Measurements from ENCODE around the gene MEF2C.
"Not testable (repeated sequence)": the region's sequence is repeated elsewhere in the genome, so short reads cannot be mapped to it uniquely, and the experiment has no call there.

The MEF2C gene

DNA sequence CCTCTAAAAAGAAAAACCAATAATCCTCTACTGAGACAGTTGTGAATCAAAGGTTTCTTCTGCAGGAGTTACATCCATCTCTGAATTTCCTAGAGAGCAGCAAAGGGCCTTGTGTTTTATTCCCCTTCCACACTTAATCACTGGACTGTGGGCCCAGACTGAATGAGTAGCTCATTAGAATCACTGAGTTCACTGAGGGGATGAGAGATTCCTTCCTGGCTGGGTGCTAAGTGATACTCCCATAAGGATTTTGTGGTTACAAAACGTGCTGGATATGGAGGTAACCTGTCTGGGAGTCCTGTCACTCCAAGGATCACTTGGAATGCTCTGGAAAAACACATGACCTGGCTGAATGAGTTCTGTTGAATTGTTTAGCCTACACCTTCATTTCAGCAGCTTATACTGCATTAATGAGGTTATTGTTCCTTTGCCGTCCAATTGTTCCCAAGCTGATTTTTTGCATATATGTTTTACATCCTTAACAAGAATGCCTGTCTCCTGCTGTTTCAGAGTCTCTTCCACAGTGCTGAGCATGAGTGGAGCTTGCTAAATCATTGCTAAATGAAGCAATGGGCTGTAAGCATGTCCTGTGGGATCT lies 82.9 kb downstream of the MEF2C start:
- DNase-seq (ENCODE audit: low spot score): no peak

DNA sequence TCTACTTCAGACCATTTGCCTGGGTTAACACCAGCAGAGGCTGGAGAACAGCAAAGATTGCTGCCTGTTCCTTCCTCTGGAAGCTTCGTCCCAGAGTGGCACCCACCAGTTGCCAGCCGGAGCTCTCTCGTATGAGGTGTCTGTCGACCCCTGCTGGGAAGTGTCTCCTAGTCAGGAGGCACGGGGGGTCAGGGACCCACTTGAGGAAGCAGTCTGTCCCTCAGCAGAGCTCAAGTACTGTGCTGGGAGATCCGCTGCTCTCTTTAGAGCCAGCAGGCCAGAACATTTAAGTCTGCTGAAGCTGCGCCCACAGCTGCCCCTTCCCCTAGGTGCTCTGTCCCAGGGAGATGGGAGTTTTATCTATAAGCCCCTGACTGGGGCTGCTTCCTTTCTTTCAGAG lies 84.1 kb downstream of the MEF2C start:
- DNase-seq (ENCODE audit: low spot score): not testable (repeated sequence)

DNA sequence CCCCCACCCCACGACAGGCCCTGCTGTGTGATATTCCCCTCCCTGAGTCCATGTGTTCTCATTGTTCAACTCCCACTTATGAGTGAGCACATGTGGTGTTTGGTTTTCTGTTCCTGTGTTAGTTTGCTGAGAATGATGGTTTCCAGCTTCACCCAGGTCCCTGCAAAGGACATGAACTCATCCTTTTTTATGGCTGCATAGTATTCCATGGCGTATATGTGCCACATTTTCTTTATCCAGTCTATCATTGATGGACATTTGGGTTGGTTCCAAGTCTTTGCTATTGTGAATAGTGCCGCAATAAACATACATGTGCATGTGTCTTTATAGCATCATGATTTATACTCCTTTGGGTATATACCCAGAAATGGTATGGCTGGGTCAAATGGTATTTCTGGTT lies 89.2 kb downstream of the MEF2C start:
- DNase-seq (ENCODE audit: low spot score): not testable (repeated sequence)

DNA sequence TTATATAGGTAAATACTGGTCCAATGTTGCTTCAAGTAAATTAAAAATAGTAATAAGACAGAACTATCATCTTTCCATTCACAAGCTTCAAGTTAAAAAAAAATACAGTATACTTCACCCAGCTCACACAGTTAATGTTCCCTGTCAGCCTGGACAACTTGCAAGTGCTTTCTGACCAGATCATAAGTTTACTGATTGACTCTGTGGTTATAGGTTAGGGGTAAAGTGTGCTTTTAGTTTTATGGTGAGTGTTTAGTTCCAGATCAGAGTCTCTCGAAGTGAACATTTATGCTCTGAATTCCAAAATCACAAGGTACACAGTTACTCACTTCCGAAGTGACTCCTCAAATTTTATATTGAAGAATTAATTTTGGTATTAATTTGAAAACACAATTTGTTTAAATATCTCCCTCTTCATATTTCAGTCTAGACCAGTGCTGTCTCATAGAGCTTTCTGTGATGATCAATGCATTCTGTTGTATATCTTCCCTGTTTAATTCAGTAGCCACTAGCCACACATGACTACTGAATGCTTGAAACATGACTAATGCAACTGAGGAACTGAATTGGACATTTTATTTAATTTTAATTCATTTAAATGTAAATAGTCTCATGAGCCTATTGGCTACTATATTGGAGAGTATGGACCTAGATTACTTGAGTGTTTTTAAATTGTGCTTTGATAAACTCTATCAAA lies 90.7 kb downstream of the MEF2C start:
- no peak for DNase-seq (ENCODE audit: low spot score)

DNA sequence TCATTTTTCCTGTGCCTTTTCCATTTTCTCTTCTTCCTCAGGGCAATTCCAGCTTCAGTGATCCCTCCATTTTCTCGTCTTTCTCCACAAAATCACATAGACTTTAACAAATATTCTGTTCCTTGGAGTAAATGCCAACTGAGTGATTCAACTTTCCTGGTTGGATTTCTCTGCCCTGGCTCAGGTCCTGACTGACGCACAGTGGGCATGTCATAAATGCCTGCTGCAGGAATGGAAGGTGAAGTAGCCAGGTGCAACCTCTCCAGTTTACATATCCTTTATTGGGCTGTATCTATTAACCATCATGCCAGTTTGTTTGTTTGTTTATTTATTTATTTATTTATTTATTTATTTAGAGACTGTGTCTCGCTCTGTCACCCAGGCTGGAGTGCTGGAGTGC lies 95.1 kb downstream of the MEF2C start:
- no peak for DNase-seq (ENCODE audit: low spot score)

DNA sequence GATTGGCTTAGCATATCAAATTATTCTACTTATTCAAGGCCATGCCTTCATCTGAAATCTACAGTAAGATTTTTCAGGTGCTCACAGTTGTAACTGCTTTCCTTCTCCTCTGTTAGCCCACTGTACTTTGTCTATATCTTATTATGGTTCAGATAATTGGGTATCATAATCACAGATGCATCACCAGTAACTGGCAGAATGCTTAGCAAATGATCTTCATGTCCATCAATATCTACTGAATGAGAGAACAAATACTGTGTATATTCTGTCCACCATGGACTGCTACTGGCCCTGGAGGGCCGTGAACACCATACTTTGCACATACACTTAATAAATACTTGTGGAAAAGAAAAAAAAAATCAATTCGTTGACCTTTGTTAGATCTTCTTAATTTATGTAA lies 96.2 kb downstream of the MEF2C start:
- DNase-seq (ENCODE audit: low spot score): no peak

DNA sequence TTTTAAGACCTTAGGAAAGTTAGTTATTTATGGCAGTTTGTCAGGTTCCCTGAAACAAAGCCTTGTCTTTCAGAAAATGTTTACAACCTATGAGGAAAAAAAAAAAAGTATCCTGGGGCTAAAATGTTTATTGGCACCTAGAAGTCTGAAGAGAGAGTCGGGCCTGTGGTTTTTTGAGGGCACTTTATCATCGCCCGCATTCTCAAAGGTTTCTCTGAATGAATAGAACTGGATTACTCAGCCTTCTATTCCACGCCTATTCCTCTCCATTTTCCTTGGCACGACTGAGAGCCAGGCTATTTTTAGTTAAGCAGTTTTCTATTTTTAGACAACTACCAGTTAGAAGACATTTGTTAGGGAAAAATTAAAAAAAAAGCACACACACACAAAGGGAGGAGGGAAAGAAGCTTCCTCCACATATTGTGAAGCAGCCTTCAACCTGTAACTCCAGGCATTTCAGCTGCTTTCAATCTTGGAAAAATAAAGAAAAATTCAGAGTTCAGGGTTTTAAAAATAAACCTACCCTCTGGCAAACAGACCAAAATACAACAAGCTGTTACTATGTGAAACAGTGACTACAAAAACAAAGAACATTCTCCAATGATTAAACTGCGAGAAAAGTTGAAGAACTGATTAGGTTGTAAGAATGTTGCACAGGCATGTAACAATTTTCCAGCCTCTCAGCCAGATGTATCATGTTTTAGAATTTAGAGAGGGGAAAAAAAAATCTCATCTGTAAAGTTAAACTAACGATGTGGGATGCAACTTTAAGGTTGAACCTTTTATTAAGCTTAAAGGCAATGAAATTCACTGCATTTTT lies 97.0 kb downstream of the MEF2C start:
- peak; percentile 52 for DNase-seq (ENCODE audit: low spot score)

DNA sequence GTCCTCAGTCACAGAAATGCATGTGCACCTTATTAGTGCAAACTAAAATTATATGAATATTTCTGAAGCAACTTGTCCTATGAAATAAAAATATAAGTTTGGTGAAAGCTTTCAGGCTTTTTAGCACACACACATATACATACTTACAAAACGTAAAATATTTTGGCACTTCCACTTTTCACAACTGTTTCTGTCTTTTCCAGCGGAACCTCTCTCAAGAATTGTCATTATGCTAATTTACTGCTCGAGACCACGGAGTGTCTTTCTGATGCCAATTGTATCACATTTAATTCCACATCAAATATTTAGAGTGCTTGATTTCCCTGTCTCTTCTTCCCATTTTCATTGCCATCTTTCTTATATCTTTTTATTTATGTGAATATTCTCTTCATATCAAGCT lies 100.4 kb downstream of the MEF2C start:
- no peak for DNase-seq (ENCODE audit: low spot score)

DNA sequence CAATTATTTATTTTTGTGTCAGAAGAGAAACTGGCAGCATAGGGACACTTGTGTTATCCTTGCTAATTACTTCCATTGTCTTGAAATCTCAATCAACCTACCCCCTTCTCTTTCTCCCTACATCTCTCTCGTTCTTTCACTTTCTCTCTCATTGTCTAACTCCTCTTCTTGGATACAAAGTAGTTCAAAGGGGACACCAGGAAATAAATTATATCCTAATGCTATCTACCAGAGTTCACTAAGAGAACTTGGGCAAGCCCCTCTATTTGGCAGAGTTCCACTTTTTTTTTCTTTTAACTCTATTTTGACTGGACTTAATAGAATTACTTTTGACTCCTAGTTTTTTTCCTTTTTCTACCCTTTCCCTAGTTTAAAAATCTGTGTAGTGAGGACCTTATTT lies 102.2 kb downstream of the MEF2C start:
- DNase-seq (ENCODE audit: low spot score): no peak

DNA sequence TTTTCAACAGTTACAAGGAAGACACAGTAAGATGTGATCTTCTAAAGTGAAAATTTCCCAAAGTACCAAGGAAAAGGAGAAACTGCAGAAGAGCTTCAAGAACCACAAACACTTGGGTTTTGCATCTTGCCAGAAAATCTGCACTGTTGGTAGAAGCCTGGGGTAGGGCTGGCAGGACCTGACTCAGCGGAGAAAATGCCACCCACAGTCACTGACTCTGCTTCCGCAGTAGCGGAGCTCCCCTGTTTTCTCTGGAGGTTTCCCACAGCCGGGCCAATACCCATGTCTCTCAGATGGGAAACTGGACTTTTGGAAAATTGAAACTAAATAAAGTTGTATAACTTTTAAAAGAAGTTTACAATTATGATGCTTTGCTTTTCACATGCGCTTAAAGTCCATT lies 104.2 kb downstream of the MEF2C start:
- peak; percentile 45 for DNase-seq (ENCODE audit: low spot score)

DNA sequence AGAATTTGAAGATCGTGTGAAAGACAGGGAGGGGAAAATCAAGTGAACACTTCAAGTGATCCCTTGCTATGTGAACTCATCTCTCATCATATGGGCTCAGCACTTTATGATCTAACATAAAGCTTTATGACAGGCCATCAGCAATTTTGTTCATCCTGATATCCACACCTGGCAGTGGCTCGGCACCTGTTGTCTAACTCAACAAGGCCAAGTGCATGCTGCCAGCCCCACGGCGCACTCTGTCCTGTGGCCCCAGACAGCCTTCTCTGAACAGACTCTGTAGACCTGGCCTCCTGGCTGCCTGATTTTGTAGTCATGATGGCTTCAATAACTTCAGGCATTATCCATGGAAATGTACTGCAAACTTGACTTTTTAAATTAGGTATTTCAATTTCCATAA lies 106.3 kb downstream of the MEF2C start:
- DNase-seq (ENCODE audit: low spot score): no peak

DNA sequence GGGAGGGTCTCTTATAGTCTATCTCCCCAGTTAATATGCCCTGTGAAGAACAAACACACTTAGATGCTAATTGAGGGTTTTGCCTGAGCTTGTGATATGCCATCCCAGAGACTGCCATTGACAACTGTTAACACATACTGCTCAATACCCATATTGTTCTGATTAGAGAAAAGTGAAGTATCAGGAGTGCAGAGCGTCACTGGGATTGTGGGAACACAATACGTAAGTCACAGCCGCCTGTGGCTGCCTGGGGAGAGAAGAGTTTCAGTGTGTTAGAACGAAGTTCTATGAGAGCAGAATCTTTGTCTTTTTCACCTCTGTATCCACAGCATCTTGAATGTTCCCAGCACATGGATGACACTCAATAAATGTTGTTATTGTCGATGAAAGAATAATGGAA lies 110.2 kb downstream of the MEF2C start:
- DNase-seq (ENCODE audit: low spot score): no peak

DNA sequence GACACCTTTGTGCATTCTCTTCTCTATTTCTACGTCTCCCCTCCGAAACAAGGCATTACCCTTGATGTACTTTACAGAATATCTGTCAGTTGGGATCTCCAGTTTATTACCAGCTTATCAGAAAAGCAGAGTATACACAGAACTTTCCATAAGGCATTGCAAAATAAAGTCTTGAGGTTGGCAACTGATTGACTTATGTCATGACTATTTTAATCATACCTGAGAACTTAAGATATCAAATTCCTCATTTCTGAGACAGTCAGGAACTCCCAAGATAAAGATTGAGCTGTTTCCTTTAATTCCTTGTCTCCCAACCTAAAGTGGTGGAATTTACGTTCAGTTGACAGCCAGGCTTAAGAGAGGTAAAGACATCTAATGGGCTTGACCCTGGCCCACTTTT lies 110.9 kb downstream of the MEF2C start:
- no peak for DNase-seq (ENCODE audit: low spot score)

DNA sequence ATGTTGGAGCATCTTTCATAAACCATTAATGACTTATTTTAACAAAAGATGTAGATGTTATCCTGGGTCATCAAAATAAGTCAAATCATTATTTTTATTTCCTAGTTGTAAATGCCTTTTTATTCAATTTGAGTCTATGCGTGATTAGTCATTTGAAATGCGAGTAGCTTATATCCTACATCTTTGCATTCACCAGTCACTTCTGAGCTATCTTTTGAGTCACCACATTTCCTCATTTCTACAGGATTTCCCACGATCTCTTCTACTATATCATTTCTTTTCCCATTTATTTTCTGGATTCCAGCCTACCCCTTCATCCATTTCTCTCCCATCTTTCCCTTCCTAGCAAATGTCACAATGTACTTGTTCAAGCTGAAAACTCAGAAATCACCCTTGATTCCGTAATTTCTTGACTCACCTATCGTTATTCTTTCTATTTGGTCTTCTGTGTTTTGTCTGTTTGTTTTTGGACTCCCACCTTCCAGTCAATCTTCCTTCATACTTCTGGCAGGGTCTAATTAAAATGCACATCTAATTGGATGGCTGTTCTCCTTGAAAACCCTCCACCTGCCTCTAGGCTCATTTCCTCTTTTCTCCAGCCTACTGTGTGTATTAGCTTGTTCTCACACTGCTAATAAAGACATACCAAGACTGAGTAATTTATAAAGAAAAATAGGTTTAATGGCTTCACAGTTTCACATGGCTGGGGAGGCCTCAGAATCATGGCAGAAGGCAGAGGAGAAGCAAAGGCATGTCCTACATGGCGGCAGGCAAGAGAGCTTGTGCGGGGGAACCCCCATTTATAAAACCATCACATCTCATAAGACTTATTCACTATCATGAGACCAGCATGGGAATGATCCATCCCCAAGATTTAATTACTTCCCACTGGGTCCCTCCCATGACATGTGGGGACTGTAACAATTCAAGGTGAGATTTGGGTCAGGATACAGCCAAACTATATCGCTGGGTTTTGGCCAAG lies 112.4 kb downstream of the MEF2C start:
- DNase-seq (ENCODE audit: low spot score): no peak

DNA sequence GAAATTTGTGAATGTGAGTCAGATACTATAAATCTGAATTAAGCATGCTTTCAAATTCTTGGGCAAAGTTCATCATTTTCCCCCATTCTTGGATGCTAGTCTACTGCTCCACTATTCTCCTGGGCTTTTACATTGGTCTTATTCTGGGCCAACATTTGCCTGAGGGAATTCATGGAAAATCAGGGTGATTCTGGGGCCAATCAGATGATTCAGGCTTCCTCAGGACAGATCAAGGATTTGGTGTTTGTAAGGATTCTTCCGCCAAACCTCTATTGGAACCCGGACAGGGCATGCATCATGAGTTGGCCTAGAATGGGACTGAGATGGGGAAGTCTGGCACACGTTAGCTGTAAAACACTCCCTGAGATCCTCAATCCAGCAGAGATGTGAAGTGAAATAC lies 113.8 kb downstream of the MEF2C start:
- no peak for DNase-seq (ENCODE audit: low spot score)

DNA sequence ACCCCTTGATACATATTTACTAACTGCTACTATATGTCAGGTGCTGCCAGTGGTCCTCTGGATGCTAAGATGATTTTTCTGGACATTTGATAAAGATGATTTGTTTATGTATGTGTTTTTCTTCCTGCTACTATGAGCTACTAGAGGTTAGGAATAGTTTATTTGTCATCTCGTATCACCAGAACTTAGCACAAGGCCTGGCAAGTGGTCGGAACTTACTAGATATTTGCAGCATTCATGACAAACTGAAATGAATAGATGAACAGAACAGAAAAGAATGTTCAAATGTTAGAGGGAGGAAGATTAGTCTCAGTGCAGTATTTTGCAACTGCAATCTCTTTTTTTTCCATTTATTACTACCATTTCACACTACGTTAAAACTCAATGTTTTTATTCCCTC lies 114.6 kb downstream of the MEF2C start:
- DNase-seq (ENCODE audit: low spot score): no peak

DNA sequence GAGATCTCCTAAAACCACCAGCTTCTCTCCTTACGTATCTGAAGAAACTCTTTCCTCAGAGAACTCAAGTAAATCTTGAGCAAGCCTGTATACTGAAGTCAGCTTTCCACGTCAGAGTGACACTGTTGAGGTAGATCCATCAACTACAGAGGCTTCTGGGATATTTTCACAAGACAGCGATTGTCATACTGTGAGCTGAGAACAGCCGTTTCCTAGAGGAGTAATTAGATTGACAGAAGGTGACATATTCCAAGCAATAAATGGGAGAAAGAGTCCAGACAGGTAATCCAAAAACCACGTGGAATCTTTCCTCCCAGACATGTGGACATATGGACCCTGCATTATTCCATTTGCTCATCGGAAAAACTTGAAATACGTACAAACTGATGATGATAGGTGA lies 117.2 kb downstream of the MEF2C start:
- DNase-seq (ENCODE audit: low spot score): no peak

DNA sequence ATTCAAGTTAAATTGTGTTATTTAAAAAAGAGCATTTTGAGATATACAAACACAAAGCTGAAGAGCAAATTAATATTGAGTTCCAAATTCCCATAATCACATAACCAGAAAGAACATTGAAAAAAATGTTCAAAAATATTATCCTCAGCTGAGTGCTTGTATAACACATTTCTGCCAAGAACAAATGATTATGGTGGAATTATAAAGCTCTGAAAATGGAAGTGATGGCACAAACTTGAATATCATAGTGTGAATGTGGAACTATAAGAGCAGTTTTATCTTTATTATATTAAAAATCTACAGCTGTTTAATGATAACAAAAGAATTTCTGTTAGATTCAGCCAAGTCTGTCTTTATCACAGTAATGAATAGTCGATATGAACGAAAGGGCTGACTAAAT lies 117.8 kb downstream of the MEF2C start:
- no peak for DNase-seq (ENCODE audit: low spot score)

DNA sequence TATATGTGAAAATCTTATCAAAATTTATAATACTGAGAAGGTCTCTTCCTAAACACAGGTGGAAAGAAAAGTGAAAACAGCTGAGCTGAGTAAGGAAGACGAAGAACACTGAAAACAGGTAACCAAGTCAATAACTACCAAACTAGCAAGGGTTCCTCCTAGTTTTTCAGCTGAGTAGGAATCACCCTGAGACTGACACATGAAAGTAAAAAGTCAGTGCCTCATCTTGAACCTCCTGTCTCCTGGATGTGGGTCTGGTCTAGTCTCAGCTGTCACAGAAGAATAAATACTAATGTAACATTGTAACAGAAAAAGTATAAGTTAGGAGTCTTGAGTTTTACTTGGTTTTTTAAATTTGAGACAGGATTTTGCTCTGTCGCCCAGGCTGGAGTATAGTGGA lies 121.0 kb downstream of the MEF2C start:
- DNase-seq (ENCODE audit: low spot score): no peak

DNA sequence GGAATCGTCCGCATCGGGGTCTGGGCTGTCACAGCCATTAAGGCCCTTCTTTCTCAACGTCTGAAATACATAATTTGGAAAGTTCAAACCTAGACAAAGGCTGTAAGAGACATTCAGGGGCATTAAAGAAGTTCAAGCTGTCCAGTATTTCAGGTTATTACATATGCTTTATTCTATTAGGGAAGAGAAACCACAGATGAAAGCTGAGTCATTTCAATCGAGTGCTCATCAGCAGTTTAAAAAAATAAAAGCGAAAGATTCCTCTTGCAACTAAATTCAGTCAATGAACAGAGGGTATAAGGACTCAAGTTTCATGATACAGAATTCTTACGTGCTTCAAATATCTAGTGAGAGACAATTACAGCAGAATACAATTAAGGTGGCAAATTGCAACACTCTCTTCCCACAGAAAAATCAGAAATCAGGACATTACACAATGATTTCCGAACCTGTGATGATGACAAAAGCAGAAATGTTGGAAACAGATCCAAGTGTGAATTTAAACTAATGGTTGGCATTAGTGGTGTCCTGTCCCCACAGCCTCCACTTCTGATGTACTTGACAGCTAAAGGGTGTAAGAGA lies 121.6 kb downstream of the MEF2C start:
- no peak for DNase-seq (ENCODE audit: low spot score)

DNA sequence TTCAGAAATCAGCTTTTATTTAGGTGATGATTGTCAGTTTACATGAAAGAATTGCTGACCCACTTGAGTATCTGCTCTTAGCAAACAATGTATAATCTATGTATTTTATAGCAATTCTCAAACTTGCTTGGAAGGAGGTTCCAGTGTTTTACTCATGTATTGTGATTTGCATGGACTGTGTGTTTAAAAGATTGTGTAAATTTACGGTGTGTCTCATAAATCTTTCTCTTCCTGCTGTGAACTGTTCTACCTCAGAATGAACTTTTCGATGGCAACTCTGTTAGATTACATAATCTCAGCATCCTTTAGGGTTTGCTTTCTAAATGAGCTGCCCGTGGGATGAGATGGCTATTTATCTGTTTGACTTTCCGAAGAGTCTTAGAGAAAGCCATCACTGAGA lies 122.5 kb downstream of the MEF2C start:
- no peak for DNase-seq (ENCODE audit: low spot score)

DNA sequence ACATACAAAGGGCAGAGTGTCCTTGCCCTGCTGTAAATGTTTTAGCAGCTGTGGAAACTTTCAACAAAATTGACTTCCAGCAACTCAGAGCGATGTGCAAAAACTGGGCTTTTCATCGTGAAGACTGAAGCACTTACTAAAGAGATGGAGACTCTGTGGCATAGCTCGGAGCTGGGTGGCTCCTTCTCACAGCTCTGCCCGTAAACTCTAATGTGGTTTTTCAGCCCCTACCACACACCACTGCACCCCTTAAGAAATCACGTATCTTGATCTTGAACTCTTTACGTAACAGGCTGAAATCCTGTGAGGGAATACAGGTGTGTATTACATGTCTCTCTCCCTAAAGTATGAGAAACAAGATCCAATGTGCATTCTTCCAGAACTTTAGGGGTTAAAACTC lies 124.4 kb downstream of the MEF2C start:
- no peak for DNase-seq (ENCODE audit: low spot score)

Data from Ammon's horn (tissue), 1 donor.